ENCODE measurements around the gene DNAJC1.
"Not testable (repeated sequence)": the region's sequence is repeated elsewhere in the genome, so short reads cannot be mapped to it uniquely, and the experiment has no call there.

- TF ChIP-seq, protein P1, sequence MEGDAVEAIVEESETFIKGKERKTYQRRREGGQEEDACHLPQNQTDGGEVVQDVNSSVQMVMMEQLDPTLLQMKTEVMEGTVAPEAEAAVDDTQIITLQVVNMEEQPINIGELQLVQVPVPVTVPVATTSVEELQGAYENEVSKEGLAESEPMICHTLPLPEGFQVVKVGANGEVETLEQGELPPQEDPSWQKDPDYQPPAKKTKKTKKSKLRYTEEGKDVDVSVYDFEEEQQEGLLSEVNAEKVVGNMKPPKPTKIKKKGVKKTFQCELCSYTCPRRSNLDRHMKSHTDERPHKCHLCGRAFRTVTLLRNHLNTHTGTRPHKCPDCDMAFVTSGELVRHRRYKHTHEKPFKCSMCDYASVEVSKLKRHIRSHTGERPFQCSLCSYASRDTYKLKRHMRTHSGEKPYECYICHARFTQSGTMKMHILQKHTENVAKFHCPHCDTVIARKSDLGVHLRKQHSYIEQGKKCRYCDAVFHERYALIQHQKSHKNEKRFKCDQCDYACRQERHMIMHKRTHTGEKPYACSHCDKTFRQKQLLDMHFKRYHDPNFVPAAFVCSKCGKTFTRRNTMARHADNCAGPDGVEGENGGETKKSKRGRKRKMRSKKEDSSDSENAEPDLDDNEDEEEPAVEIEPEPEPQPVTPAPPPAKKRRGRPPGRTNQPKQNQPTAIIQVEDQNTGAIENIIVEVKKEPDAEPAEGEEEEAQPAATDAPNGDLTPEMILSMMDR (IDR thresholded peaks at IDR 0.05): not testable (repeated sequence)
- TF ChIP-seq POLR2A (IDR thresholded peaks at IDR 0.05): not testable (repeated sequence)
These were observed 28.7 kb upstream of the DNAJC1 start for GRCh38 chr10:22032268-22032667.
